Measurements from ENCODE around the gene DAPK3. TPM values are rescaled to one million over a fixed set of nuclear protein-coding genes. Genes with fewer than 3 reads are reported as not detected.
A peak's percentile ranks its signal among the peaks of the same experiment; 100 is the strongest.

DAPK3 gene
- polyA plus RNA-seq, 3 donors, result 13.7 to 32.1 (median 21.8) TPM

DNA sequence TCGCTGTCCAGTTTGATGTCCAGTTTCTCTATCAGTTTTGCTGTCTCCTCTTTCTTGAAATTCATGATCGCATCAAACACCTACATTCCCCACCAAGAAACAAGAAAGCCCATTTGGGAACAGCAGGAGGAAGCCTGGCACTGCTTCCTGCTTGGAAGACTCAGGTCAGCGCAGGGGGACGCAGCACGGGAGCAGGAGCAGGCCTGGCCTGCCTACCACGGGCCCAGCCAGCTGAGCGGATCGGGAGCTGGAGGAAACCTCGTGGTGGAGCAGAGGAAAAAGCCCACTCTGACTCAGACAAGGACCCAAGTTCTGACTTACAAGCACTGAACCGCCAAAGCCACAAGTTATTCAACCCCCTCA lies 10.5 kb upstream of the DAPK3 start:
- Mint-ChIP-seq H3K27me3 (ENCODE audit: low read depth in 3 of 3) (no peaks in the 10 kb centered on the region), H3K4me1 (peaks cover 24% of the 10 kb centered on the region), H3K36me3 (peaks cover 71 to 79% of the 10 kb centered on the region in 2 donors), H3K27ac (peak overlapping the region in 2 of 7 donors; percentile 5 to 36), H3K4me3 (no peak overlapping the region), H3K9me3 (peaks cover 0 to 2% (median 0%) of the 10 kb centered on the region in 7 donors)
- intact Hi-C loops (cut with micrococcal nuclease), result no loop called here
- H4K20me1 ChIP-seq (ENCODE audit: insufficient read depth, low read length), result peaks cover 93% of the 10 kb centered on the region
- no peak for TF ChIP-seq CTCF (IDR thresholded peaks at IDR 0.05)
- peak overlapping the region in 1 of 2 donors; percentile 9 for H3K27ac ChIP-seq (ENCODE audit: low read depth in 1 of 2, low read length in 2 of 2)
- no peak overlapping the region for H3K4me3 ChIP-seq (replicated peaks in 1 of 3; ENCODE audit: low read depth in 2 of 3, low read length in 3 of 3)
- H3K36me3 ChIP-seq (replicated peaks in 1 of 2; ENCODE audit: control insufficient read depth in 1 of 2, insufficient read depth in 2 of 2, low read length in 2 of 2), result peaks cover 77 to 80% of the 10 kb centered on the region in 2 donors
- H2AFZ ChIP-seq (ENCODE audit: insufficient read depth, low read depth, low read length, poor library complexity, severe bottlenecking), result no peak overlapping the region
- H3K4me1 ChIP-seq (ENCODE audit: control insufficient read depth in 1 of 2, insufficient read depth in 2 of 2, low read length in 2 of 2), result peaks cover 21 to 26% of the 10 kb centered on the region in 2 donors
- H3K79me2 ChIP-seq (ENCODE audit: insufficient read depth, low read length), result peaks cover 76% of the 10 kb centered on the region
- WGBS (ENCODE audit: insufficient coverage), result 91% methylated on average over 6 of the region's 10 CpGs
- no peak overlapping the region for H3K9ac ChIP-seq (ENCODE audit: insufficient read depth, low read length, poor library complexity, severe bottlenecking)
- no peak for DNase-seq
- no peaks in the 10 kb centered on the region for H3K27me3 ChIP-seq (ENCODE audit: control insufficient read depth in 2 of 2, insufficient read depth in 2 of 2, low read length in 2 of 2)
- no peak overlapping the region for H3K4me2 ChIP-seq (replicated peaks; ENCODE audit: extremely low read depth, low read length, poor library complexity, severe bottlenecking)
- H3K9me3 ChIP-seq (replicated peaks in 1 of 2; ENCODE audit: control insufficient read depth in 1 of 2, insufficient read depth in 1 of 2, low read length in 2 of 2), result no peaks in the 10 kb centered on the region

GRCh38 chr19:3980353-3981251 lies 9.7 kb upstream of the DAPK3 start:
- Histone ChIP-seq H3K9ac (ENCODE audit: insufficient read depth, low read length, poor library complexity, severe bottlenecking) (no peak overlapping the region), H3K9me3 (replicated peaks in 1 of 2; ENCODE audit: control insufficient read depth in 1 of 2, insufficient read depth in 1 of 2, low read length in 2 of 2) (no peaks in the 10 kb centered on the region), H3K79me2 (ENCODE audit: insufficient read depth, low read length) (peaks cover 76% of the 10 kb centered on the region), H3K36me3 (replicated peaks in 1 of 2; ENCODE audit: control insufficient read depth in 1 of 2, insufficient read depth in 2 of 2, low read length in 2 of 2) (peaks cover 84 to 88% of the 10 kb centered on the region in 2 donors), H3K4me2 (replicated peaks; ENCODE audit: extremely low read depth, low read length, poor library complexity, severe bottlenecking) (no peak overlapping the region), H3K4me3 (replicated peaks in 1 of 3; ENCODE audit: low read depth in 2 of 3, low read length in 3 of 3) (no peak overlapping the region), H2AFZ (ENCODE audit: insufficient read depth, low read depth, low read length, poor library complexity, severe bottlenecking) (no peak overlapping the region), H3K27me3 (ENCODE audit: control insufficient read depth in 2 of 2, insufficient read depth in 2 of 2, low read length in 2 of 2) (no peaks in the 10 kb centered on the region), H3K27ac (ENCODE audit: low read depth in 1 of 2, low read length in 2 of 2) (peak overlapping the region in 1 of 2 donors; percentile 9), H3K4me1 (ENCODE audit: control insufficient read depth in 1 of 2, insufficient read depth in 2 of 2, low read length in 2 of 2) (peaks cover 14 to 18% of the 10 kb centered on the region in 2 donors), H4K20me1 (ENCODE audit: insufficient read depth, low read length) (peaks cover 96% of the 10 kb centered on the region)
- no peak for DNase-seq
- Mint-ChIP-seq H3K36me3 (peaks cover 78 to 87% of the 10 kb centered on the region in 2 donors), H3K27ac (no peak overlapping the region), H3K4me1 (peaks cover 17% of the 10 kb centered on the region), H3K4me3 (no peak overlapping the region), H3K27me3 (ENCODE audit: low read depth in 3 of 3) (no peaks in the 10 kb centered on the region), H3K9me3 (peaks cover 0 to 2% (median 0%) of the 10 kb centered on the region in 7 donors)
- intact Hi-C loops (cut with micrococcal nuclease), result no loop called here
- TF ChIP-seq CTCF (IDR thresholded peaks at IDR 0.05), result no peak
- WGBS (ENCODE audit: insufficient coverage), result 65% methylated on average over 31 of the region's 31 CpGs
